HepG2 (cell line): ENCODE results near the gene CA11. TPM values are rescaled to one million over a fixed set of nuclear protein-coding genes. Genes with fewer than 3 reads are reported as not detected.
A peak's percentile ranks its signal among the peaks of the same experiment; 100 is the strongest.

Experiments used
- ELF4 ChIP-seq: sonication (generic); formaldehyde crosslinking; IDR thresholded peaks from 2 replicates; pipeline ENCODE4 v1.5.0; 2020; ENCODE audit warnings: missing genetic modification reagents, mild to moderate bottlenecking, moderate library complexity, borderline replicate concordance
- FIP1L1 ChIP-seq: fragments of 200-400 bp; formaldehyde crosslinking; IDR thresholded peaks from 2 replicates; pipeline ENCODE4 v1.6.1; 2018; ENCODE audit warnings: low read depth, mild to moderate bottlenecking, low read length, moderate library complexity, borderline replicate concordance; ENCODE audit not compliant: insufficient read depth
- GLI4 ChIP-seq: sonication (generic); formaldehyde crosslinking; IDR thresholded peaks from 2 replicates; pipeline ENCODE4 v1.5.1; 2020; ENCODE audit warnings: missing genetic modification reagents, mild to moderate bottlenecking, moderate library complexity, borderline replicate concordance
- KAT8 ChIP-seq: IDR thresholded peaks from 2 replicates; pipeline ENCODE4 v1.6.1; 2016; ENCODE audit warnings: missing genetic modification reagents, missing compliant biosample characterization
- KMT2A ChIP-seq: sonication (generic); formaldehyde crosslinking; IDR thresholded peaks from 2 replicates; pipeline ENCODE4 v1.4.0; 2020; ENCODE audit warnings: missing genetic modification reagents
- SIN3B ChIP-seq: fragments of 150-350 bp; IDR thresholded peaks from 2 replicates; pipeline ENCODE4 v1.6.1; 2014; ENCODE audit warnings: low read length
- SMAD1 ChIP-seq: sonication (generic); formaldehyde crosslinking; IDR thresholded peaks from 2 replicates; pipeline ENCODE4 v1.4.0; 2020; ENCODE audit warnings: missing genetic modification reagents, low read depth, mild to moderate bottlenecking, borderline replicate concordance
- TCF7L2 ChIP-seq: IDR thresholded peaks from 2 replicates; pipeline ENCODE4 v1.6.1; 2011; ENCODE audit warnings: mild to moderate bottlenecking, low read depth, low read length, moderate library complexity
- ZBTB38 ChIP-seq: sonication (generic); formaldehyde crosslinking; IDR thresholded peaks from 2 replicates; pipeline ENCODE4 v1.5.1; 2020; ENCODE audit warnings: mild to moderate bottlenecking, missing genetic modification reagents
- ZBTB40 ChIP-seq, 2 experiments: fragments of 450-650 bp in 1 of 2; sonication (generic) in 1 of 2; formaldehyde crosslinking in 1 of 2; IDR thresholded peaks; 2 replicates each; pipeline versions ENCODE4 v1.6.1 to v1.8.0; 2016 to 2022; ENCODE audit warnings: antibody characterized with exemption in 1 of 2, mild to moderate bottlenecking in 1 of 2, missing genetic modification reagents in 1 of 2
- ZNF44 ChIP-seq: sonication (generic); formaldehyde crosslinking; IDR thresholded peaks from 2 replicates; pipeline ENCODE4 v1.5.1; 2020; ENCODE audit warnings: mild to moderate bottlenecking, missing genetic modification reagents
- ZNF451 ChIP-seq: sonication (generic); formaldehyde crosslinking; IDR thresholded peaks from 2 replicates; pipeline ENCODE4 v1.5.0; 2020; ENCODE audit warnings: mild to moderate bottlenecking, missing genetic modification reagents
- ZNF724P ChIP-seq: sonication (generic); formaldehyde crosslinking; IDR thresholded peaks from 2 replicates; pipeline ENCODE4 v1.8.0; 2022; ENCODE audit warnings: missing genetic modification reagents, borderline replicate concordance
- polyA plus RNA-seq, 8 experiments: library from polyadenylated mRNA; depleted of rRNA in 3 of 8; stranded (reverse) in 7 of 8; unstranded in 1 of 8; fragments of >200 nt; fragmentation: Illumina TruSeq in 4 of 8; extraction: Trizol in 4 of 8; gene quantifications; 2 replicates each; pipeline versions ENCODE4 v1.2.1 to v1.2.3, GENCODE V29; 2011 to 2016; ENCODE audit warnings: low read depth in 4 of 8, missing spikeins in 1 of 8, mixed read lengths in 1 of 8; ENCODE audit not compliant: insufficient read depth in 1 of 8
- total RNA-seq, 5 experiments: library from RNA; depleted of rRNA; stranded (reverse); fragments of >200 nt; fragmentation: Illumina TruSeq; extraction: Trizol; gene quantifications; 2 replicates each; pipeline ENCODE4 v1.2.3, GENCODE V29; 2016; ENCODE audit warnings: low read depth in 1 of 5
- TF ChIP-seq, protein P1 (sequence below): sonication (generic); formaldehyde crosslinking; IDR thresholded peaks from 2 replicates; pipeline ENCODE4 v1.4.0; 2020; ENCODE audit warnings: missing genetic modification reagents, mild to moderate bottlenecking, borderline replicate concordance
- TF ChIP-seq, protein P2 (sequence below): sonication (generic); formaldehyde crosslinking; IDR thresholded peaks from 2 replicates; pipeline ENCODE4 v1.4.0; 2020; ENCODE audit warnings: missing genetic modification reagents, borderline replicate concordance

Gene CA11
- total and polyA plus RNA-seq, 2 of the 13 experiments (the other 11 are each of a cell fraction or from before 2014, with no cell fraction given) = 0.41 to 0.58 TPM

DNA sequence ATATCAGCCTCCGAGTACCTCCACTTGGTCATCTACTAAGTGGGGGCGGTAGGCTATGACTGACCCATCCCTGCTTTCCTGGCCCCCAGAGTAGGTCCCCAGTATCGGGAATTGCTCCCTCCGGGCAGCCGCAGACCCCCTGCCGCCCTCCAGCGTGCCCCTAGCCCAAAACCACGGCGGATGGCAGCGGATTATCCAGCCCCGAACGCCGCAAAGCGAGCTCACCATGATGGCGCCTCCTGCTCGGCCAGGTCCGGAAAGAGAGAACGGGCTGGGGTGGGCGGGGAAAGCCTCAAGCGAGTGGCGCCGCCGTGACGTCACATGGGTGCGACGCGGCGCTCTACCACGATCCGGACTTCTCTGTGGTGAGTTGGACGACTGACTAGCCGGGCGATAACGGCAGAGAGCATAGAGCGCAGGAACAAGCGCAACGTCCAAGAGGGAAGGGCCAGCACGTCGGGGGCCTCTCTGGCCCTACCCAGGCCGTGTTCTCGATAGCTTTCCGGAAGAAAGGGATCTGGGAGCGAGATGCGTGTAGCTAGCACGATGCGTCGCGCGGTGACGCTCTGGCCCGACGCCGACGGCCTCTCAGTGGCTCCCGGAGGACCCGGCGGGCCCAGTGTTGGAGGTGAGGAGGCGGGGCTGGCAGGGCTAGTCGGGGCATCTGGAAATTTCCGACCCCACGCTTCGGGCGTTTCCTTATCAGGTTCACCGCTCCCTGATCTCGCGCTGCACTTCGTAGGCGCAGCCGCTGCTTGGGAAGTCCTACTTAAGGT is 26.9 kb downstream of the CA11 start, which contains the start of the genes RPL18 and SPHK2 (continued):
- TF ChIP-seq FIP1L1 (no peak), GLI4 (CRISPR knock-in tag) (no peak), ZBTB38 (CRISPR knock-in tag) (peak; percentile 69), ZNF724P (CRISPR knock-in tag) (peak; percentile 79; the same call in 1 of the 2 replicates), KAT8 (peak; percentile 99), ZNF44 (CRISPR knock-in tag) (peak; percentile 97), KMT2A (CRISPR knock-in tag) (peak; percentile 91), ZNF451 (CRISPR knock-in tag) (0 out of 2 replicates have a peak, but pooled peaks have one; percentile 43), ELF4 (CRISPR knock-in tag) (peak; percentile 98), SIN3B (peak; percentile 62), TCF7L2 (no peak), ZBTB40 (IDR thresholded peaks at IDR 0.05) (no peak), ZBTB40 (CRISPR knock-in tag; IDR thresholded peaks at IDR 0.05) (peak; percentile 88), SMAD1 (CRISPR knock-in tag) (peak; percentile 94)
- TF ChIP-seq, protein P1, sequence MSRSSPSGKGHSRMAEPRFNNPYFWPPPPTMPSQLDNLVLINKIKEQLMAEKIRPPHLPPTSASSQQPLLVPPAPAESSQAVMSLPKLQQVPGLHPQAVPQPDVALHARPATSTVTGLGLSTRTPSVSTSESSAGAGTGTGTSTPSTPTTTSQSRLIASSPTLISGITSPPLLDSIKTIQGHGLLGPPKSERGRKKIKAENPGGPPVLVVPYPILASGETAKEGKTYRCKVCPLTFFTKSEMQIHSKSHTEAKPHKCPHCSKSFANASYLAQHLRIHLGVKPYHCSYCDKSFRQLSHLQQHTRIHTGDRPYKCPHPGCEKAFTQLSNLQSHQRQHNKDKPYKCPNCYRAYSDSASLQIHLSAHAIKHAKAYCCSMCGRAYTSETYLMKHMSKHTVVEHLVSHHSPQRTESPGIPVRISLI (CRISPR knock-in tag) = peak; percentile 16; the same call in 1 of the 2 replicates
- TF ChIP-seq, protein P2, sequence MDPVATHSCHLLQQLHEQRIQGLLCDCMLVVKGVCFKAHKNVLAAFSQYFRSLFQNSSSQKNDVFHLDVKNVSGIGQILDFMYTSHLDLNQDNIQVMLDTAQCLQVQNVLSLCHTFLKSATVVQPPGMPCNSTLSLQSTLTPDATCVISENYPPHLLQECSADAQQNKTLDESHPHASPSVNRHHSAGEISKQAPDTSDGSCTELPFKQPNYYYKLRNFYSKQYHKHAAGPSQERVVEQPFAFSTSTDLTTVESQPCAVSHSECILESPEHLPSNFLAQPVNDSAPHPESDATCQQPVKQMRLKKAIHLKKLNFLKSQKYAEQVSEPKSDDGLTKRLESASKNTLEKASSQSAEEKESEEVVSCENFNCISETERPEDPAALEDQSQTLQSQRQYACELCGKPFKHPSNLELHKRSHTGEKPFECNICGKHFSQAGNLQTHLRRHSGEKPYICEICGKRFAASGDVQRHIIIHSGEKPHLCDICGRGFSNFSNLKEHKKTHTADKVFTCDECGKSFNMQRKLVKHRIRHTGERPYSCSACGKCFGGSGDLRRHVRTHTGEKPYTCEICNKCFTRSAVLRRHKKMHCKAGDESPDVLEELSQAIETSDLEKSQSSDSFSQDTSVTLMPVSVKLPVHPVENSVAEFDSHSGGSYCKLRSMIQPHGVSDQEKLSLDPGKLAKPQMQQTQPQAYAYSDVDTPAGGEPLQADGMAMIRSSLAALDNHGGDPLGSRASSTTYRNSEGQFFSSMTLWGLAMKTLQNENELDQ (CRISPR knock-in tag) = peak; percentile 71; the same call in 1 of the 2 replicates
